ENCODE data around the gene C16orf95.
A peak's percentile ranks its signal among the peaks of the same experiment; 100 is the strongest.

Gene C16orf95

DNA sequence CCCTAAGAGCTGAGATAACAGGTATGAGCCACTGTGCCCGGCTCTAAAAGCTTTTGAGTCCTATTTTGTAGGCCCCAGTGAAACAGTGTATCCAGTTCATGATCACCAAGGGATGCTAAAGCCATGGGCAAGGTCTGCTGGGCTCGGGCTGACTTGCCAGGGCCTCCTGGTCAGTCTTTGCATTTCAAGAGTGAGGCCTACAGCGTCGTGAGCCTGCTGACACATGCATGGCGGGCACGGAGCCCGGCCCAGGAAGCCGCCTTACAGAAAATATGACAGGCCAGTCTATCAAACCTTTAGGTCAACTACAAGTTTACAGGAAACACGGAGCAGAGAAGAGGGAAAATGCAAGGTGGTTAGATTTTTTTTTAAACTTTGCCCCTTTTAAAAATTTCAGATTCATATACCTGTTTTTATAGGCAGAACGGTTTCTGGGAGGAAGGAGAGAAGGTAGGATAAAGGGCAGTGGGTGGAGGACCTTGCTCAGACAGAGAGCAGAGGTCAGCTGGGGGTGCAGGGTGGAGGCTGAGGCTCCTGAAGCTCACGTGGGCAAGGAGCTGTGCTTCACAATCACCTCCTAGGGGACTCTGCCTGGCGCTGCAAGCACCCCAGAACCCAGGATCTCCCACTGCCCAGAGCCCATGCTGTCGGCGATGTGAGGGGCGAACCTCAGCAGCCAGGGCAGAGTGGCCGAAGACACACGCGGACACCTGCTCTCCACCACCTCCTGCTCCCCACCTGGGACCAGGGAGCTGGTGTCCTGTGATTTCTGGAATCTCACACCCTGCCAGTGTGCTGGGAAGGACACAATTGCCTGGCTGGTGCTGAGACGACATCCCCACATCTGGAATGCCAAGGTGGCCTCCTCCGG lies 21.3 kb downstream of the C16orf95 start:
- TF ChIP-seq, protein P1, sequence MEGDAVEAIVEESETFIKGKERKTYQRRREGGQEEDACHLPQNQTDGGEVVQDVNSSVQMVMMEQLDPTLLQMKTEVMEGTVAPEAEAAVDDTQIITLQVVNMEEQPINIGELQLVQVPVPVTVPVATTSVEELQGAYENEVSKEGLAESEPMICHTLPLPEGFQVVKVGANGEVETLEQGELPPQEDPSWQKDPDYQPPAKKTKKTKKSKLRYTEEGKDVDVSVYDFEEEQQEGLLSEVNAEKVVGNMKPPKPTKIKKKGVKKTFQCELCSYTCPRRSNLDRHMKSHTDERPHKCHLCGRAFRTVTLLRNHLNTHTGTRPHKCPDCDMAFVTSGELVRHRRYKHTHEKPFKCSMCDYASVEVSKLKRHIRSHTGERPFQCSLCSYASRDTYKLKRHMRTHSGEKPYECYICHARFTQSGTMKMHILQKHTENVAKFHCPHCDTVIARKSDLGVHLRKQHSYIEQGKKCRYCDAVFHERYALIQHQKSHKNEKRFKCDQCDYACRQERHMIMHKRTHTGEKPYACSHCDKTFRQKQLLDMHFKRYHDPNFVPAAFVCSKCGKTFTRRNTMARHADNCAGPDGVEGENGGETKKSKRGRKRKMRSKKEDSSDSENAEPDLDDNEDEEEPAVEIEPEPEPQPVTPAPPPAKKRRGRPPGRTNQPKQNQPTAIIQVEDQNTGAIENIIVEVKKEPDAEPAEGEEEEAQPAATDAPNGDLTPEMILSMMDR (conservative IDR thresholded peaks at IDR 0.05; ENCODE audit: low read depth) = no peak
- H3K27ac ChIP-seq = no peak overlapping the region
- CTCF ChIA-PET = interaction anchor here (0.6 kb wide), 1 partner anchor 875 kb away, joined by 3 read pairs; no protein-coding TSS in a partner anchor
- DNase-seq (ENCODE audit: low spot score) = no peak
- POLR2A ChIA-PET (ENCODE audit: low non-redundant PET) = interaction anchor here (0.5 kb wide), 1 partner anchor 11 kb away, joined by 3 read pairs; no protein-coding TSS in a partner anchor

DNA sequence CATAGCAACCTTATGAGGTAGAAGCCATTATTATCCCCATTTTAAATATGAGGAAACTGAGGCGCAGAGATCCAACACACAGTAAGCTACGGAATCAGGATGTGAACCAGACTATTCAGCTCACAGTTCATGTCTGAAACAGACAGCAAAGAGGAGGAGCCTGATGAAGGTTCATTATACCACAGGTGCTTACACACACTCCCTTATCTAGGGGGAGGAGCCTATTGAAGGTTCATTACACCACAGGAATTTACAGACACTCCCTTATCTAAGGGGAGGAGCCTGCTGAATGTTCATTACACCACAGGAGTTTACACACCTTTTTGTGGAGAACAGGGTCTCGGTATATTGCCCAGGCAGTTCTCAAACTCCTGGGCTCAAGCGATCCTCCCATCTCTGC lies 21.9 kb downstream of the C16orf95 start:
- TF ChIP-seq, protein P1 (conservative IDR thresholded peaks at IDR 0.05; ENCODE audit: low read depth) = no peak
- no peak overlapping the region for H3K27ac ChIP-seq
- ChIA-PET POLR2A (ENCODE audit: low non-redundant PET) (no interaction called here), CTCF (no interaction called here)
- DNase-seq (ENCODE audit: low spot score) = peak; percentile 69

DNA sequence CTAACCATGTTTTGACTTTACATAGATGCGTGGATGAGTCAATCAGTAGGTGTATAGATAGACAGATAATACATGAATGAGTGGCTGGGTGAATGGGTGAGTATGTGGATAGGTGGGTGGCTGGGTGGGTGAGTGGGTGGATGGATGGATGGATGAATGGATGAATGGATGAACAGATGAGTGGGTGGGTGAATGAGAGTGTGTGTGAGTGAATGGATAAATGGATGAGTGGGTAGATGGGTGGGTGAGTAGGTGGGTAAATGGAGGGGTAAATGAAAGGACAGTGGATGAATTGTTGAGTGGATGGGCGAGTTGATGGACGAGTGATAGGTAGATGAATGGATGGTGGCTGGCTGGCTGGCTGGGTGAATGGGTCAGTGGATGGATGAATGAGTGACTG lies 23.2 kb downstream of the C16orf95 start:
- POLR2A ChIA-PET (ENCODE audit: low non-redundant PET) = no interaction called here
- TF ChIP-seq, protein P1 (conservative IDR thresholded peaks at IDR 0.05; ENCODE audit: low read depth) = no peak
- no peak overlapping the region for H3K27ac ChIP-seq
- DNase-seq (ENCODE audit: low spot score) = no peak
- CTCF ChIA-PET = no interaction called here

DNA sequence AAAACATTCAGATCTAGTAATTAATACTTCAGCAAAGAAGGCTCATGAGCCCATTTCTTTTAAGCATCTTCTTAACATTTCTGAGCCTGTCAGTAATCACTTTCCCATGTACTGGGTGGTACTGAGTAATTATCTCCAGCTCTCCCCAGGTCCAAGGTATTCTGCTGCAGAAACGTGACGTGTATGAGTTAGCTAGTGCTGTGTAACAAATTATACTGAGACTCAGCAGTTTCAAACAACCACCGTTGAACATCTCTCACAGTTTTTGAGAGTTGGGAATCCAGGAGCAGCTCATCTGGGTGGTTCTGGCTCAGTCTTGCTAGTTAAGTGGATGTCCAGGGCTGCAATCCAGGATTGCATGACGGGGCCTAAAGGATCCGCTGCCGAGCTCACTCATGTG lies 25.2 kb downstream of the C16orf95 start:
- CTCF ChIA-PET = no interaction called here
- POLR2A ChIA-PET (ENCODE audit: low non-redundant PET) = no interaction called here
- TF ChIP-seq, protein P1 (conservative IDR thresholded peaks at IDR 0.05; ENCODE audit: low read depth) = no peak

DNA sequence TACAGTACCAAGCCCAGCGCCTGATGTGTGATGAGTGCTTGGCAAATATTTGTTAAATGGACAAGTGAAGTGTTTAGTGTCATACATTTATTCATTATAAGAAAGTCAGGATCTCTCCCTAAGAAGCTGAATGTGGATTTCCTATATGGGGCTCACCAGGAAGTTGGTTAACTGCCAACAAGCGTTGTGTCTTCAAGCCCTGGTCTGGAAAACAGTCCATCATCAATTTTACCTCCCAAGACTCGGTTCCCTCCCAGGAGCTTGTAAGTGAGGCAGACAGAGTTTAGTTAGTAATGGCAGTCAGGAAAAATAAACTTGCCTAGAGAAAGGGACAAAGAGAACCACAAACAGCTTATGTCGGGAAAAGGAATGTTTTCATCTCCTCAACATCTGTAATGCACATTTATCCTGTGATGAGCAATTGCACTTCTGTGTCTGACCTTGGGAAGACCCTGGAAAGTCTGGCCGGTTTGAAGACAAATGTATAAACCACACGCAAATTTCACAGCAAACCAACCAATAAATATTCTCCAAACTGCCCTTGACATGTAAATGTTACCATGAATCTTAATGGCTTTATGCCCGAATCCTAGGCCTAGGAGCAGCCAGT lies 28.3 kb downstream of the C16orf95 start:
- TF ChIP-seq, protein P1 (conservative IDR thresholded peaks at IDR 0.05; ENCODE audit: low read depth) = no peak
- ChIA-PET POLR2A (ENCODE audit: low non-redundant PET) (no interaction called here), CTCF (no interaction called here)
- no peak for DNase-seq (ENCODE audit: low spot score)
- no peak overlapping the region for H3K27ac ChIP-seq

More for the DNA sequence above, 25.2 kb downstream of the C16orf95 start:
- no peak for DNase-seq (ENCODE audit: low spot score)
- no peak overlapping the region for H3K27ac ChIP-seq

DNA sequence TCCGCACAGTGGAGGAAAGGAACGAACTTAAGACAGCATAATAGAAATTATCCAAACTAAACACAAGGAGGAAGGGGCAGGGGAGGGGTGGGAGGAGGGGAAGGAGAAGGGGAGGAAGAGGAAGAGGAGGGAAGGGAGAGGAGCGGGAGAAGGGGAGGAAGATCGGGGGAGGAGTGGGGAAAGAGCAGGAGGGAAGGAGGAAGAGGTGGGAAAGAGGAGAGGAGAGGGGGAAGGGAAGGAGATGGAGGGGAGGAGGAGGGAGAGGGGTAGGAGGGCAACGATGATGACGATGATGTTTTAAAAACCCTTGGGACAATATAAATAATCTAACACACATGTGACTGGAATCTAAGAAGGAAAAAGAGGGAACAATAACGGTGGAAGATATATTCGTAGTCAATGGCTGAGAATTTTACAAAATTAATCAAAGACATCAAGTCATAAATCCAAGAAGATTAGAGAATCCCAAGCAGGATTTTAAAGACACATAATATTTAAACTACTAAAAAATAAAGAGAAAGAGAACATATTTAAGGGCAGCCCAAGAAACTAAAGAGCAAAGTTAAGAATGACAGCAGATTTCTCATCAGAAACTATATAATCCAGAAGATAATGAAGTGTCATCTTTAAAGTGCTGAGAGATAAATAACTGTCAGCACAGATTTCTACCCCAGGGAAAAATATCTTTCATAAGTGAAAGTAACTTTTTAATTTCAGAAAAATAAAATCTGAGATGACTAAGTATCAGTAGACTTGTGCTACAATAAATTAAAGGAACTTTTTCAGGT lies 30.2 kb downstream of the C16orf95 start:
- TF ChIP-seq, protein P1 (conservative IDR thresholded peaks at IDR 0.05; ENCODE audit: low read depth) = no peak
- no peak overlapping the region for H3K27ac ChIP-seq
- ChIA-PET POLR2A (ENCODE audit: low non-redundant PET) (interaction anchor here (0.8 kb wide), 1 partner anchor 378 kb away, joined by 8 read pairs; no protein-coding TSS in a partner anchor), CTCF (no interaction called here)
- DNase-seq (ENCODE audit: low spot score) = no peak

Measured in RWPE1 (cell line).